WI38 (cell line): Measurements from ENCODE around the gene SYT2.
A peak's percentile ranks its signal among the peaks of the same experiment; 100 is the strongest.
"Not testable (repeated sequence)": the region's sequence is repeated elsewhere in the genome, so short reads cannot be mapped to it uniquely, and the experiment has no call there.

Source experiments
- H3K4me3 ChIP-seq: 2 replicates; pipeline ENCODE4 v1.5.1; 2011; ENCODE audit warnings: low read depth, mild to moderate bottlenecking, control low read depth, low read length
- TF ChIP-seq, protein P1 (sequence below): IDR thresholded peaks from 2 replicates; pipeline ENCODE4 v1.5.1; 2012; ENCODE audit warnings: low read depth, mild to moderate bottlenecking, control low read depth, low read length

Gene SYT2

DNA sequence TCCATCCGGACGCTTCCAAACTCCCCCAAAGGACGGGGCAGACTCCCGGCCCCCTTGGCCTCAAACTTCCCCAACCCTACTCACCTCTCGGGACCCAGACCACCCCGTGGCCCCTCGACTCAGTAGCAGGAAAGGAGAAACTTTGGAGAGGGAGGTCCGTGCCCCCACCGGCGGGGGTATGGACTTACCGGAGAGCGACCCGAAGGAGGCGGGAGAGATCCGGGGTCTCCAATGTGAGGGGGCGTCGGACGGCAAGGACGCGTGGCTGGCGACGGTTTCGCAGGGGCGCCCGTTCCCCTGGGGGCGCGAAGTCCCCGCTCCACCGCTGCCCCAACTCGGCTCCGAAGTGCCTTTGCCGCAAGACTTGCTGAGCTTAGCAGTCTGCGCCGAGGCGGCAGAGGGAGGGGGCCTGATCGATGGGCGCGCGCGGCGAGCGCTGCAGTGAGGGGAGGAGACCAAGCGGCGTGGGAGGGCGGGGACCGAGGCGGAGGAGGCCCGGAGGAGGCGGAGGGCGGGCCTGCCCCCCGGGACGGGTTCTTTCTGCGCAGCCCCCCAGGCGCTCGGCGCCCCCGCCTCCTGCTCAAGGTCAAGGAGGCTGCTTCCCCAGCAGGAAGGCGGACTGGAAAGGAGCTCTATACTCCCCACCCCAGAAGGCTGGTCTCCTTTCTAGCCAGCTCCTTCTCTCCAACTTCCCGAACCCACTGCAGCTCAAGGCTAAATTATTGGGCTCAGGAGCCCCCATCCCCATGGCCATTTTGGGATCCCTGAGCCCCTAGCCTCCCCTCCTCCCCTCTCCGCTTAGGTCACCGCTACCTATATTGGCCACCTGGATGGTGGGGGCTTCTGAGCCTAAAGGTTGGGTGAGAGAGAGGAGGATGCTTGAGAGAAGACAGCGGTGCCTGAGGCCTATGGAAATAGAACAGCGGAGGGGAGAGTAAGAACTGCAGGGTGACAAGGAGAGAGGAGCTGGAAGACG lies at the start of gene SYT2:
Gene SYT2 (minus strand): TSS at position 385 of the 976 bp plus-strand sequence. CDS start 104,682 bp downstream, outside the sequence.
- TF ChIP-seq, protein P1, sequence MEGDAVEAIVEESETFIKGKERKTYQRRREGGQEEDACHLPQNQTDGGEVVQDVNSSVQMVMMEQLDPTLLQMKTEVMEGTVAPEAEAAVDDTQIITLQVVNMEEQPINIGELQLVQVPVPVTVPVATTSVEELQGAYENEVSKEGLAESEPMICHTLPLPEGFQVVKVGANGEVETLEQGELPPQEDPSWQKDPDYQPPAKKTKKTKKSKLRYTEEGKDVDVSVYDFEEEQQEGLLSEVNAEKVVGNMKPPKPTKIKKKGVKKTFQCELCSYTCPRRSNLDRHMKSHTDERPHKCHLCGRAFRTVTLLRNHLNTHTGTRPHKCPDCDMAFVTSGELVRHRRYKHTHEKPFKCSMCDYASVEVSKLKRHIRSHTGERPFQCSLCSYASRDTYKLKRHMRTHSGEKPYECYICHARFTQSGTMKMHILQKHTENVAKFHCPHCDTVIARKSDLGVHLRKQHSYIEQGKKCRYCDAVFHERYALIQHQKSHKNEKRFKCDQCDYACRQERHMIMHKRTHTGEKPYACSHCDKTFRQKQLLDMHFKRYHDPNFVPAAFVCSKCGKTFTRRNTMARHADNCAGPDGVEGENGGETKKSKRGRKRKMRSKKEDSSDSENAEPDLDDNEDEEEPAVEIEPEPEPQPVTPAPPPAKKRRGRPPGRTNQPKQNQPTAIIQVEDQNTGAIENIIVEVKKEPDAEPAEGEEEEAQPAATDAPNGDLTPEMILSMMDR: no peak
- peak within 1 kb of the TSS; percentile 8; the same call in 1 of the 2 replicates for H3K4me3 ChIP-seq

DNA sequence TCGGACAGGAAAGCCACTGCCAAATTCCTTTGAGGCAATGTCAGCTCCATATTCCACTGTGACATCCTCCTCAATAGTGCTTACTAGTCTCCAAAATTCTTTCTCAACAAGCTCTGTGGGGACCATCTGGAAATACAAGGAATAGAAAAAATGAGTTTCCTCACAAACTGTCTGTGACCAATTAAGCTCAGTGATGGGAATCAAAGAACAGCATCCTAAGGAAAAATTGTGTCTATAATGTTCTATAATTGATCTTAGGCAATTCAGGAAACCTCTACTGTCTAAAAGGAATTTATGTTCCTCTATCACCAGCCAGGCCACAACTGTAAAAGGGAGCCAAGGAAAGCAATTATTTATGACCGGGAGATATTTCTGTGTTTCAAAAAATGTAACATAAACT lies 46.1 kb upstream of the SYT2 start:
- TF ChIP-seq, protein P1: no peak
- no peak overlapping the region for H3K4me3 ChIP-seq

GRCh38 chr1:202754293-202754692 lies 44.0 kb upstream of the SYT2 start:
- TF ChIP-seq, protein P1: no peak

DNA sequence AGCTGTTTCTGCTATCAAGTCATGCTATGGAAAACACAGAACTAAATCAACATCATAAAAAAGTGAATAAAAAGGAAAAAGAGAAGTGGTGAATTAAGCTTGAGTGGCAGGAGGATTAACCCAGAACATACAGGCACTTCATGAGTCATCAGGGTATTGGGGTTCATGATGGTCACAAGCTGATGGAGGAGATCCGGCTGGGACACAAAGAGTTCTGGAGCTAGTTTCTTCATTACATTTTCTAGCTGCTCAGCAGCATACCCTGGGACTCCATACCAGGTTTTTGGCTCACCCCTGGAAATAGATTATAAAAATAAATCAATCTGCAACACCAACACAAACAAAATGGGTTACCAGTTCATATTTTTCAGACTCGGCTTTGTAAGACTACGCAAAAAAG lies 42.5 kb upstream of the SYT2 start:
- TF ChIP-seq, protein P1: no peak
- H3K4me3 ChIP-seq: no peak overlapping the region

More at GRCh38 chr1:202754293-202754692, 44.0 kb upstream of the SYT2 start:
- H3K4me3 ChIP-seq: no peak overlapping the region

GRCh38 chr1:202750761-202751160 lies 40.5 kb upstream of the SYT2 start:
- TF ChIP-seq, protein P1: no peak

DNA sequence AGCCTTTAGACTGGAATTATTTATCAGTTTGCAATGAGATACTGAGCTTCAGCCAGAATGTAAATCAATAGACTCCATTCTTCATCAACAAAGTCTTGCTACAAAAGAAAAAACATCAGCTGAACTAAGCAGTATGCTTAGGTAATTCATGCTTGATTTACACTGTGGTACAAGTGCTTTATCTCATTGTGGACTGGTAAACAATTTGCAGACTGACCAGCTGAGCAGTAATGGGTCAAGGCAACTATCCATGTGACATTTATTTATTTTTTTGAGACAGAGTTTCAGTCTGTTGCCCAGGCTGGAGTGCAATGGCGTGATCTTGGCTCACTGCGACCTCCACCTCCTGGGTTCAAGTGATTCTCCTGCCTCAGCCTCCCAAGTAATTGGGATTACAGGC lies 39.8 kb upstream of the SYT2 start:
- TF ChIP-seq, protein P1: no peak
- H3K4me3 ChIP-seq: no peak overlapping the region

More at GRCh38 chr1:202750761-202751160, 40.5 kb upstream of the SYT2 start:
- no peak overlapping the region for H3K4me3 ChIP-seq

GRCh38 chr1:202745323-202745888 lies 35.2 kb upstream of the SYT2 start:
- no peak overlapping the region for H3K4me3 ChIP-seq
- TF ChIP-seq, protein P1: no peak

DNA sequence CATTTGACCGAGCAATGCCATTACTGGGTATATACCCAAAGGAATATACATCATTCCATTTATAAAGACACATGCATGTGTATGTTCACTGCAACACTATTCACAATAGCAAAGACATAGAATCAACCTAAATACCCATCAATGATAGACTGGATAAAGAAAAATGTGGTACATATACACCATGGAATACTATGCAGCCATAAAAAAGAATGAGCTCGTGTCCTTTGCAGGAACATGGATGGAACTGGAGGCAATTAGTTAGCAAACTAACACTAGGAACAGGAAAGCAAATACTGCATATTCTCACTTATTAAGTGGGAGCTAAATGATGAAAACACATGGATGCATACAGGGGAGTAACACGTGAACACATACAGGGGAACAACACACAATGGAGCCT lies 34.5 kb upstream of the SYT2 start:
- H3K4me3 ChIP-seq: not testable (repeated sequence)
